ENCODE data around the gene PTCD1. TPM values are rescaled to one million over a fixed set of nuclear protein-coding genes. Genes with fewer than 3 reads are reported as not detected.

The PTCD1 gene
- total RNA-seq, 1 experiment from 2014 or later, result 11.1 TPM

DNA sequence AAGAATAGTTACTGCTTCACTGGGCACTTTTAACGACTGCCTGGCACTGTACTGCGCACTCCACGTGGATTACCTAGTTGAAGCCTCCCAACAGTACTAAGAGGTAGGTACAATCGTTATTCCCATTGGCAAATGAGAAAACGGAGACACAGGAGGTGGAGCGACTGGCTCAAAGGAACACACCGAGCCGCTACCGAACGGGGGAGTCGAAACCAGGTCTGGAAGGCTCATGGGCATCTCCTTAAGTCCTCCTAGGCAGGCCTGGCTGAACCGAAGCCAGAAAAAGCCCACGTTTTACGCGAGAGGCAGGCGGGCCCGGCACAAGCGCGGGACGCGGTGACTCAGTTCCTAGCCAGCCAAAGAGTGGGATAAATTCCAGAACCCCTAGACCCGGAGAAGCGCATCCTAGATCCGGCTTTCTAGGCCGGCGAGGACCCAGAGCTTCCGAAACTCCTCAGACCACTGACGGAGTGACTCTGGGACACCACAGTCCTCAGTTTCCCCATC, 30.7 kb downstream of the PTCD1 start:
- H3K27ac Mint-ChIP-seq, result peak overlapping the region; percentile 99
- DNase-seq (ENCODE audit: low spot score) (no peak), ATAC-seq (peak; percentile 5; the same call in 1 of the 2 replicates)
- peaks cover 40% of the 10 kb centered on the region for H3K36me3 Mint-ChIP-seq
- ChIA-PET CTCF (interaction anchor here (1.0 to 2.3 kb wide), 7 partner anchors 8 to 529 kb away, joined by 3 to 13 read pairs (median 4); partner anchors contain the start of gene TRRAP), POLR2A (interaction anchor here (1.1 to 2.4 kb wide), 7 partner anchors 8 to 65 kb away, joined by 3 to 37 read pairs (median 5); partner anchors contain the start of genes CPSF4, PTCD1 and ZNF789)
- H3K4me1 Mint-ChIP-seq, result peaks cover 18% of the 10 kb centered on the region
- TF ChIP-seq, protein P1, sequence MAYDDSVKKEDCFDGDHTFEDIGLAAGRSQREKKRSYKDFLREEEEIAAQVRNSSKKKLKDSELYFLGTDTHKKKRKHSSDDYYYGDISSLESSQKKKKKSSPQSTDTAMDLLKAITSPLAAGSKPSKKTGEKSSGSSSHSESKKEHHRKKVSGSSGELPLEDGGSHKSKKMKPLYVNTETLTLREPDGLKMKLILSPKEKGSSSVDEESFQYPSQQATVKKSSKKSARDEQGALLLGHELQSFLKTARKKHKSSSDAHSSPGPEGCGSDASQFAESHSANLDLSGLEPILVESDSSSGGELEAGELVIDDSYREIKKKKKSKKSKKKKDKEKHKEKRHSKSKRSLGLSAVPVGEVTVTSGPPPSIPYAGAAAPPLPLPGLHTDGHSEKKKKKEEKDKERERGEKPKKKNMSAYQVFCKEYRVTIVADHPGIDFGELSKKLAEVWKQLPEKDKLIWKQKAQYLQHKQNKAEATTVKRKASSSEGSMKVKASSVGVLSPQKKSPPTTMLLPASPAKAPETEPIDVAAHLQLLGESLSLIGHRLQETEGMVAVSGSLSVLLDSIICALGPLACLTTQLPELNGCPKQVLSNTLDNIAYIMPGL (CRISPR knock-in tag; IDR thresholded peaks at IDR 0.05), result no peak
- TF ChIP-seq, protein P2, sequence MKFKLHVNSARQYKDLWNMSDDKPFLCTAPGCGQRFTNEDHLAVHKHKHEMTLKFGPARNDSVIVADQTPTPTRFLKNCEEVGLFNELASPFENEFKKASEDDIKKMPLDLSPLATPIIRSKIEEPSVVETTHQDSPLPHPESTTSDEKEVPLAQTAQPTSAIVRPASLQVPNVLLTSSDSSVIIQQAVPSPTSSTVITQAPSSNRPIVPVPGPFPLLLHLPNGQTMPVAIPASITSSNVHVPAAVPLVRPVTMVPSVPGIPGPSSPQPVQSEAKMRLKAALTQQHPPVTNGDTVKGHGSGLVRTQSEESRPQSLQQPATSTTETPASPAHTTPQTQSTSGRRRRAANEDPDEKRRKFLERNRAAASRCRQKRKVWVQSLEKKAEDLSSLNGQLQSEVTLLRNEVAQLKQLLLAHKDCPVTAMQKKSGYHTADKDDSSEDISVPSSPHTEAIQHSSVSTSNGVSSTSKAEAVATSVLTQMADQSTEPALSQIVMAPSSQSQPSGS (CRISPR knock-in tag; IDR thresholded peaks at IDR 0.05; ENCODE audit: borderline replicate concordance, low read depth), result peak; percentile 40; the same call in 1 of the 2 replicates
- TF ChIP-seq TEAD4 (CRISPR knock-in tag; IDR thresholded peaks at IDR 0.05), result 0 out of 2 replicates have a peak, but pooled peaks have one; percentile 6
- no peaks in the 10 kb centered on the region for H3K27me3 Mint-ChIP-seq (ENCODE audit: low read depth)
- H3K4me3 Mint-ChIP-seq, result peak overlapping the region; percentile 99
- H3K9me3 Mint-ChIP-seq, result no peaks in the 10 kb centered on the region

DNA sequence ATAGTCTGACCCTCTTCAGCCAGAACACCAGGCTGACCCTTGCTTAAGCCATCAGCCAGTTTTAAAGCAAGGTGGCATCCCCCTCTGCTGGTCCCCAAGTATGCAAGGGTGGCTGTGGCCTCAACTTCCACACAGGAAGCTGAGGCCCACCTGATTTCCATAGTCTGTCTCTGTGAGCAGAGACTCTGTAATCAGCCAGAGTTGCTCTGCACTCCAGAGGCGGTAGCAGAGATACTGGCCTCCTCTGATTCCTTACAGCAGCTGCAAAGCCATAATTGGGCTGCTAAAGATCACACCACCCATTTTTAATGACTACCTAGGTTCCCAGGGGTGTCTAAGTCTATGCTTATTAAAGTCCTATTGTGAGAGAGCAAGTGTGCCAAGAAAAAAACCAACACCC, 32.0 kb downstream of the PTCD1 start:
- Mint-ChIP-seq H3K4me3 (peak overlapping the region; percentile 99), H3K4me1 (peaks cover 18% of the 10 kb centered on the region), H3K9me3 (no peaks in the 10 kb centered on the region), H3K27ac (peak overlapping the region; percentile 76), H3K36me3 (peaks cover 38% of the 10 kb centered on the region), H3K27me3 (ENCODE audit: low read depth) (no peaks in the 10 kb centered on the region)
- CTCF ChIA-PET, result interaction anchor here (0.6 to 2.2 kb wide), 3 partner anchors 9 to 193 kb away, joined by 3 to 7 read pairs (median 4); no protein-coding TSS in a partner anchor
- POLR2A ChIA-PET, result no interaction called here
- DNase-seq (ENCODE audit: low spot score), result no peak
- no peak for ATAC-seq
- TF ChIP-seq, protein P3, sequence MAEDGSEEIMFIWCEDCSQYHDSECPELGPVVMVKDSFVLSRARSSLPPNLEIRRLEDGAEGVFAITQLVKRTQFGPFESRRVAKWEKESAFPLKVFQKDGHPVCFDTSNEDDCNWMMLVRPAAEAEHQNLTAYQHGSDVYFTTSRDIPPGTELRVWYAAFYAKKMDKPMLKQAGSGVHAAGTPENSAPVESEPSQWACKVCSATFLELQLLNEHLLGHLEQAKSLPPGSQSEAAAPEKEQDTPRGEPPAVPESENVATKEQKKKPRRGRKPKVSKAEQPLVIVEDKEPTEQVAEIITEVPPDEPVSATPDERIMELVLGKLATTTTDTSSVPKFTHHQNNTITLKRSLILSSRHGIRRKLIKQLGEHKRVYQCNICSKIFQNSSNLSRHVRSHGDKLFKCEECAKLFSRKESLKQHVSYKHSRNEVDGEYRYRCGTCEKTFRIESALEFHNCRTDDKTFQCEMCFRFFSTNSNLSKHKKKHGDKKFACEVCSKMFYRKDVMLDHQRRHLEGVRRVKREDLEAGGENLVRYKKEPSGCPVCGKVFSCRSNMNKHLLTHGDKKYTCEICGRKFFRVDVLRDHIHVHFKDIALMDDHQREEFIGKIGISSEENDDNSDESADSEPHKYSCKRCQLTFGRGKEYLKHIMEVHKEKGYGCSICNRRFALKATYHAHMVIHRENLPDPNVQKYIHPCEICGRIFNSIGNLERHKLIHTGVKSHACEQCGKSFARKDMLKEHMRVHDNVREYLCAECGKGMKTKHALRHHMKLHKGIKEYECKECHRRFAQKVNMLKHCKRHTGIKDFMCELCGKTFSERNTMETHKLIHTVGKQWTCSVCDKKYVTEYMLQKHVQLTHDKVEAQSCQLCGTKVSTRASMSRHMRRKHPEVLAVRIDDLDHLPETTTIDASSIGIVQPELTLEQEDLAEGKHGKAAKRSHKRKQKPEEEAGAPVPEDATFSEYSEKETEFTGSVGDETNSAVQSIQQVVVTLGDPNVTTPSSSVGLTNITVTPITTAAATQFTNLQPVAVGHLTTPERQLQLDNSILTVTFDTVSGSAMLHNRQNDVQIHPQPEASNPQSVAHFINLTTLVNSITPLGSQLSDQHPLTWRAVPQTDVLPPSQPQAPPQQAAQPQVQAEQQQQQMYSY (CRISPR knock-in tag; IDR thresholded peaks at IDR 0.05), result no peak
- TF ChIP-seq NR1H2 (CRISPR knock-in tag; IDR thresholded peaks at IDR 0.05), result no peak
- TF ChIP-seq, protein P4, sequence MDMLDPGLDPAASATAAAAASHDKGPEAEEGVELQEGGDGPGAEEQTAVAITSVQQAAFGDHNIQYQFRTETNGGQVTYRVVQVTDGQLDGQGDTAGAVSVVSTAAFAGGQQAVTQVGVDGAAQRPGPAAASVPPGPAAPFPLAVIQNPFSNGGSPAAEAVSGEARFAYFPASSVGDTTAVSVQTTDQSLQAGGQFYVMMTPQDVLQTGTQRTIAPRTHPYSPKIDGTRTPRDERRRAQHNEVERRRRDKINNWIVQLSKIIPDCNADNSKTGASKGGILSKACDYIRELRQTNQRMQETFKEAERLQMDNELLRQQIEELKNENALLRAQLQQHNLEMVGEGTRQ (CRISPR knock-in tag; IDR thresholded peaks at IDR 0.05), result no peak
- TF ChIP-seq, protein P5, sequence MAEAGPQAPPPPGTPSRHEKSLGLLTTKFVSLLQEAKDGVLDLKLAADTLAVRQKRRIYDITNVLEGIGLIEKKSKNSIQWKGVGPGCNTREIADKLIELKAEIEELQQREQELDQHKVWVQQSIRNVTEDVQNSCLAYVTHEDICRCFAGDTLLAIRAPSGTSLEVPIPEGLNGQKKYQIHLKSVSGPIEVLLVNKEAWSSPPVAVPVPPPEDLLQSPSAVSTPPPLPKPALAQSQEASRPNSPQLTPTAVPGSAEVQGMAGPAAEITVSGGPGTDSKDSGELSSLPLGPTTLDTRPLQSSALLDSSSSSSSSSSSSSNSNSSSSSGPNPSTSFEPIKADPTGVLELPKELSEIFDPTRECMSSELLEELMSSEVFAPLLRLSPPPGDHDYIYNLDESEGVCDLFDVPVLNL (CRISPR knock-in tag; IDR thresholded peaks at IDR 0.05; ENCODE audit: borderline replicate concordance, low read depth), result no peak

DNA sequence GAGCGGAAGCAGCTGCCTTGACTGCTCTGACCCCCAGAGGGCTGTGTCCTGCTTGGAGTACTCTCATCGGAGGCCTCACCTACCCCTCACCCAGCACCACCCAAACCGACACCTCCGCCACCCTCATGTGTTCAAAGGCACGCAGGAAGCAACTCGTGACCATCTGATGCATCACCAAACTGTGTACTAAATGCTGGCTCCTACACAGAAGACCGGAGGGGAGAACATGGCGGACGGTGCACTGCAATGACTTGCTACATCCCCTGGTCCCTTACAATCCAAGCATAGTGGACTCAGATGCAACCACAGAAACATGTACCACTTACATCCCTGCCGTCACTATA, 33.6 kb downstream of the PTCD1 start:
- no peaks in the 10 kb centered on the region for H3K9me3 Mint-ChIP-seq
- ATAC-seq, result no peak
- DNase-seq (ENCODE audit: low spot score), result no peak
- no peak overlapping the region for H3K4me3 Mint-ChIP-seq
- H3K36me3 Mint-ChIP-seq, result peaks cover 42% of the 10 kb centered on the region
- H3K27ac Mint-ChIP-seq, result no peak overlapping the region
- POLR2A ChIA-PET, result interaction anchor here (0.6 kb wide), 1 partner anchor 14 kb away, joined by 5 read pairs; no protein-coding TSS in a partner anchor
- CTCF ChIA-PET, result no interaction called here
- TF ChIP-seq, protein P3 (CRISPR knock-in tag; IDR thresholded peaks at IDR 0.05), result no peak
- peaks cover 16% of the 10 kb centered on the region for H3K4me1 Mint-ChIP-seq
- no peaks in the 10 kb centered on the region for H3K27me3 Mint-ChIP-seq (ENCODE audit: low read depth)

All from WTC11 (cell line).